ENCODE results near the gene ZIC3.

ZIC3 gene

DNA sequence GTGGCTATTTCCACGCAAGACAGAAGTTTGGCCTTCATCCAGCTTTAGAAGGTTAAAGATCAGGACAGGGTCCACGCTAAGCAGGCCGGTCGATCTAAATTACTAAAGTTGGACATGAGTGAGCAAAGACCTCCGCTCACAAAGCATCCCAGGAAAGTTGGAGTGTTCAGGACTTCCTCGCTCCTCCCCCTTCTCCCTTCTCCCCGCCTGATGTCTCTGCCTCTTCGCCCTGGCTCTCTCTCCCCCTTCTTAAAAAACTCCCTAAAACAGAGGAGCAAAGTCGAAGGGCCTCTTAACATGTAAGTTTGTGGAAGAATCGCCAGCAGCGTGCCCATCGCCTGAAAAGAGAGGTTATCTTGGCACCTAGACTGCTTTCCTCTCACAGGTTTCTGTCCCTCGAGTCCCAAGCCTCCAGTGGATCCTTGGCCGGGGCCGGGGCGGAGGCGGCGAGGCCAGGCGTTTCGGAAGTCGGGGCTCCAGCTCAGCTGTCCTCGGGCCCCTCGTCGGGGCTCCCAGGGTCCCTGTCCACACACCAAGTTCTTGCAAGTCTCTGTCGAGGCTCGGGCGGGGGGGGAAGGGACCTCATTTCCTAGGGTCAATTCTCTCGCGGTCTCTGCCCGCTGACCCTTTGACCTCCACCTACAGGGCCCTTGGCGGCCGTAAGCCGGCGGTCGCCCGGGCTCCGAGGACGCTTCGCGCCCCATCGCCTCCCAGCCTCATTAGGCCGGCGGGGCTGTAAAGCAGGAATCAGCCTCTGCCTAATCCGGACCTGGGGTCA, 7.6 kb downstream of the ZIC3 start:
- no peak for DNase-seq (ENCODE audit: low read depth)
- no peak overlapping the region for H3K4me3 ChIP-seq (ENCODE audit: low read depth, low read length)

DNA sequence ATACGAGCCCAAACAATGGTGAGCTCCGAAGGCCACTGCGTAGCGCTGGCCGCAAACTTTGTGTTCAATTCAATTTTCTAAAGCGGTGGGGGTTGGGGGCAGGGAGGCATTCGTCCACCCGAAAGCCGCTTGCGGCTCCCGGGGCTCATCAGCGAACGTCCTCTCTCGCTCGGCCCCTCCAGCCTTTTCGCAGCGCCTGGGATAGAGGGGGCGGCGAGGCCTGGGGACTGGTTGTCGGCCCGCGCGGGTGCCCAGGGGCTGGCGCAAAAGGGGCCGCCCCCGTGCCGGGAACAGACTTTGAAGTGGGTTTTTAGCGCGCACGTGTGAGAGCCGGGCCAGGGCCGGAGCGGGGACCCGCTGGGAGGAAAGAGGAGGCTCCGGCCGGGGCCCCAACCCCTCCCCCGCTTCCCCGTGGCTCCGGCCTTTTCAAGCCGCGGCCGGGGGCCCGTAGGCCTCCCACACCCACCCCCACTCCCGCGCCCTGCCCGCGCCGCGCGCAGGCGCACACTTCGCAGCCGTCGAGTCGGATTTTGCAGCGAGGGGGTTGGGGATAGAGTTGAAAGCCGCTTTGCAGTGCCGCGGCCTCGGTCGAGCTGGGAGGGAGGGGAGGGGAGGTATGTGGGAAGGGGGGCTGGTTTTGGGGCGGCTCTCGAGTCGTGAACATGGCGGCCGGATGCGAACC, 8.3 kb downstream of the ZIC3 start:
- no peak for DNase-seq (ENCODE audit: low read depth)
- H3K4me3 ChIP-seq (ENCODE audit: low read depth, low read length) = no peak overlapping the region

DNA sequence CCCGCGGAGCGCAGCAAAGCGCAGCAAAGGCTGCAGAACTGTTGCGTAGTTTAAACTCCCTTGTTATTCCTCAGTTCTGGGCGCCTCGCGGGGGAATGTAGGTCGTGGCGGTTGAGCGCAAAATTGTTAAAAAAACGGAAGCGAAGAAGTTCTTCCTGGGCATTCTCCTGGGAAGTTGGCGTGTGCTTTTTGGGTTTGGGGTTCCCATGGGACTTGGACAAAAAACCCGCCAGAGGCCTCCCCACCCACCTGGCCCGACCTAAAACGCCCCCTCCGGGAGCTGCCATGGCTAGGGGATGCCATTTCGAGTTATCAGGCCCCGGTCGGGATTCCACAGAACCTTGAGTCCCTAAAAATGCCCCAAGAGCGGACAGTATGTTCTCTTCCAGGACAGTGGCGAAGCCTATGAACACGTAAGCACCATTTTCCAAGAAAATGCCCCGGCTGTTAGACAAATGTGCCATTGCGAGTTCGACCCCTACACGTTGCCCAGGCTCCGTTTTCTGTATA, 8.9 kb downstream of the ZIC3 start:
- no peak overlapping the region for H3K4me3 ChIP-seq (ENCODE audit: low read depth, low read length)
- DNase-seq (ENCODE audit: low read depth) = no peak

DNA sequence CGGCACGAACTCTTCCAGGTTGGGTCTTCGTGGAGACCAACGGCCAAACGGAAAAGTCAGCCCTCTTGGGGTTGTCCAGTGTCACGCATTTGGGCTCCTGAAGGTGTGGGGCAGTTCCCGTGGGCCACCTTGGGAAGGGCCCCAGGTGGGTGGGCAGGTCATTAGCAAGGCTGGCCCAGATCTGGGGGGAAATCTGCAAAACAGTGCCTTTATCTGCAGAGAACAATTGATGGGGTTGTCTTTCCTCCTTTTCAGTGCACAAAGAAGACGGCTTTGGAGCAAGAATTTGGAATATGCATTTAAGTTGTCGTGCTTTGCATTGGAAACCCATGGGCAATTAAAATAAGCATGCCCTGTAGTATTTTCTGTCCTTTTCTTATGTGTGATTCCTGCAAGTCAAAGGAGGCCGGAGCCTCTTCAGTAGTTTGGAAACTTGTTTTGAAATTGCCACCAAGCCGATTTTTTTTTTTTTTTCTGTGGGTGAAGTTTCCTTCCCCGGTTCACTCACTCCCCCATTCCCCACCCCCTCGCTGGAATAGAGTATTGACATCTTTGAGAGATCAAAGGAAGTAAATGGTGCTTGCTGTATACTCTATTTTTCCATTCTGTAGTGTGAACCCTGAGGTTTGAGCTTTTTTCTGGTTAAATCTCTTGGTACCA, 9.8 kb downstream of the ZIC3 start:
- DNase-seq (ENCODE audit: low read depth) = no peak
- H3K4me3 ChIP-seq (ENCODE audit: low read depth, low read length) = no peak overlapping the region

DNA sequence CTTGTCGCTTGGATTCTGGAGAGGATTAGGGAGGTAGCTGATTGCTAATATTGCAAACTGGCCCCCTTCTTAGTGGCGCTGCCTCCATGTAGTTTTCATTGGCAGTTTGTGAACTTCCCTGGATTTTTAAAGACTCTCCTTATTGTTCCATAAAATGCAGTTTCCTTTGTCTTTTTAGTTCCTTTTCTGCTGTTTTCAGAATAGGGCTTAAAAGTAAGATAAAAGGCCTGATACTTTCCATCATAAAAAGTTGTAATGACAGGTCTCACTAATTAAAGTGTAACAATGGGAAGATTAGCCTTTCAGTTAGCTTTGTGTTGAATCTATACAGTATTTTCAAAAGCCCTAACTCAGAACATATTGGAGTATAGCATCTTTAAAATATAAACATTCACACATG, 21.2 kb downstream of the ZIC3 start:
- DNase-seq (ENCODE audit: low read depth) = no peak
- no peak overlapping the region for H3K4me3 ChIP-seq (ENCODE audit: low read depth, low read length)

DNA sequence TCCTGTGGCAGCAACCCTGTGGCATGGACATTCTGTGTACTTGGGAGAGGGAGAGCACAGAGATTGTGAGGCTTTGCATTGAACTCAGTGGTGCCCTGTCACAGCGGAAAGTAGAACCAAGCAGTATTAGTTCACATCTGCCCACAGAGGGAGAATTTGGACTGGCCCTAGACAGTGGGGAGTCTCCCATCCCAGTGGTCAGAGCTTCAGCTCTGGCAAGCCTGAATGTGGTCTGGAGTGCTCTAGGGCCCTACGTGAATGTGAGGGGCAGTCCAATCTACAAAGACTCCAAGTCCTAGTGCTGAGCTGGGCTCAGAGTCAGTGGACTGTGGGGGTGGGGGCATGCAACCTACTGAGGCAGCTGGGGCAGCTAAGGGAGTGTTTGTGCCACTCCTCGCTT, 34.8 kb downstream of the ZIC3 start:
- no peak overlapping the region for H3K4me3 ChIP-seq (ENCODE audit: low read depth, low read length)
- DNase-seq (ENCODE audit: low read depth) = no peak
